K562 (cell line): ENCODE measurements around the gene IDUA. TPM values are rescaled to one million over a fixed set of nuclear protein-coding genes. Genes with fewer than 3 reads are reported as not detected.

Experiments
- ATAC-seq: fragments of 200-7000 bp; cut with Tn5 transposase; 3 replicates; pipeline ENCODE4 v1.9.1; 2020; ENCODE audit warnings: moderate library complexity
- BruUV-seq: library from RNA; stranded (reverse); fragments of 400-500 nt; replicated peaks from 2 replicates; lab custom pipeline; 2021; lab: Mats Ljungman, UMichigan
- CTCF ChIA-PET: fragments of 300-600 bp; formaldehyde crosslinking; extraction: SDS; loops from one replicate; lab custom pipeline; 2021; ENCODE audit warnings: low intra/inter-chr PET ratio; lab: Yijun Ruan, JAX
- POLR2A ChIA-PET: fragments of 300-600, 350-650 bp; sonication (Branson Sonifier 250); formaldehyde crosslinking; extraction: SDS; loops from one replicate; lab custom pipeline; 2021; ENCODE audit warnings: antibody characterized with exemption, inconsistent platforms; lab: Yijun Ruan, JAX
- DNase-seq, 4 experiments: peaks; one replicate each; pipeline versions ENCODE4 v3.0.0 to v3.0.0-alpha.2; 2011 to 2018; ENCODE audit warnings: low spot score in 3 of 4, mixed read lengths in 3 of 4; ENCODE audit errors: extremely low read depth in 1 of 4
- FAIRE-seq: peaks from 2 replicates; lab custom pipeline; 2011; peaks lifted over from hg19 to GRCh38; lab: Jason Lieb, UNC
- H2AFZ ChIP-seq: 2 replicates; pipeline ENCODE4 v1.6.0; 2011; ENCODE audit warnings: low read depth, low read length, control low read depth, inconsistent platforms
- H3K27ac ChIP-seq: fragments of 200-600 bp; 3 replicates; pipeline ENCODE4 v1.8.0; 2011; ENCODE audit warnings: low read depth, mild to moderate bottlenecking, control low read depth, inconsistent platforms, low read length, moderate library complexity, mixed read lengths; ENCODE audit errors: extremely low read depth
- H3K27me3 ChIP-seq, 2 experiments: fragments of 300-600 bp in 1 of 2; 2 replicates in 1 of 2; 3 replicates in 1 of 2; pipeline versions ENCODE4 v1.6.0 to v1.8.0; 2011; ENCODE audit warnings: inconsistent platforms in 2 of 2, low read length in 2 of 2, mild to moderate bottlenecking in 1 of 2, mixed read lengths in 1 of 2, moderate library complexity in 1 of 2; ENCODE audit not compliant: control insufficient read depth in 2 of 2, insufficient read depth in 2 of 2
- H3K36me3 ChIP-seq: fragments of 300-600 bp; 3 replicates; pipeline ENCODE4 v1.8.0; 2011; ENCODE audit warnings: mild to moderate bottlenecking, low read length, inconsistent platforms; ENCODE audit not compliant: control insufficient read depth, insufficient read depth
- H3K4me1 ChIP-seq, 2 experiments: fragments of 200-600 bp in 1 of 2; replicated peaks in 1 of 2; 2 replicates in 1 of 2; 3 replicates in 1 of 2; pipeline versions ENCODE4 v1.5.1 to v1.8.0; 2011; ENCODE audit warnings: inconsistent platforms in 2 of 2, low read length in 2 of 2, mild to moderate bottlenecking in 1 of 2, mixed read lengths in 1 of 2, moderate library complexity in 1 of 2; ENCODE audit not compliant: control insufficient read depth in 2 of 2, insufficient read depth in 2 of 2
- H3K4me2 ChIP-seq: 2 replicates; pipeline ENCODE4 v1.6.1; 2011; ENCODE audit warnings: low read length, control low read depth, inconsistent platforms, mixed read lengths; ENCODE audit not compliant: insufficient read depth
- H3K4me3 ChIP-seq: fragments of 200-600 bp; sonication (generic), shearing (Covaris generic); 2 replicates; pipeline ENCODE4 v1.5.1; 2016; ENCODE audit warnings: control low read depth, inconsistent platforms
- H3K79me2 ChIP-seq: fragments of 200-600 bp; 3 replicates; pipeline ENCODE4 v1.8.0; 2011; ENCODE audit warnings: low read length, inconsistent platforms; ENCODE audit not compliant: control insufficient read depth, insufficient read depth
- H3K9ac ChIP-seq, 2 experiments: 2 replicates each; pipeline versions ENCODE4 v1.6.0 to v1.6.1; 2011; ENCODE audit warnings: low read depth in 2 of 2, low read length in 2 of 2, control low read depth in 1 of 2, inconsistent platforms in 1 of 2, mild to moderate bottlenecking in 1 of 2, mixed read lengths in 1 of 2; ENCODE audit not compliant: insufficient read depth in 1 of 2
- H3K9me1 ChIP-seq: one replicate; pipeline ENCODE4 v1.6.0; 2011; ENCODE audit warnings: inconsistent platforms, mild to moderate bottlenecking, low read length, moderate library complexity; ENCODE audit not compliant: control insufficient read depth, insufficient read depth
- H3K9me3 ChIP-seq: replicated peaks from 2 replicates; pipeline ENCODE4 v1.5.1; 2011; ENCODE audit warnings: low read depth, low read length, inconsistent platforms; ENCODE audit not compliant: control insufficient read depth, insufficient read depth
- H4K20me1 ChIP-seq: replicated peaks from 2 replicates; pipeline ENCODE4 v1.6.1; 2011; ENCODE audit warnings: low read length, inconsistent platforms, mixed read lengths; ENCODE audit not compliant: control insufficient read depth, insufficient read depth
- CBX2 ChIP-seq: fragments of 200-600 bp; sonication (generic); IDR thresholded peaks from one replicate; pipeline ENCODE4 v1.6.1; 2012; ENCODE audit warnings: mild to moderate bottlenecking, low read length, inconsistent platforms; ENCODE audit not compliant: insufficient read depth, poor library complexity, severe bottlenecking
- NUFIP1 ChIP-seq: fragments of 450-650 bp; IDR thresholded peaks from 2 replicates; pipeline ENCODE4 v1.6.1; 2018; ENCODE audit not compliant: partially characterized antibody
- SMC3 ChIP-seq: conservative IDR thresholded peaks from 2 replicates; pipeline ENCODE4 v1.6.1; 2011; ENCODE audit warnings: low read depth, low read length, improper control_type of control experiment; ENCODE audit not compliant: insufficient read depth
- TCF7 ChIP-seq: sonication (generic); IDR thresholded peaks from 2 replicates; pipeline ENCODE4 v1.6.1; 2016; ENCODE audit warnings: antibody characterized with exemption, borderline replicate concordance
- WGBS: fragments of 100-300 bp; shearing (Covaris generic); methylation state at CpG from one replicate; pipeline ENCODE4 v1.1.6; 2016; ENCODE audit warnings: low coverage, mixed read lengths; ENCODE audit not compliant: insufficient coverage; ENCODE audit errors: missing lambda C conversion rate; 5-methylcytosine and 5-hydroxymethylcytosine counted together
- in situ Hi-C: fragments of 300-500 bp; cut with MboI; formaldehyde crosslinking; loops from 4 replicates; pipeline ENCODE4 v1.15.0; 2018; ENCODE audit warnings: inconsistent platforms, mixed read lengths
- intact Hi-C: fragments of 100-400 bp; cut with micrococcal nuclease; formaldehyde crosslinking; loops from 2 replicates; pipeline ENCODE4 v1.14.2; 2022
- polyA plus RNA-seq, 8 experiments: library from polyadenylated mRNA; depleted of rRNA in 4 of 8; stranded (reverse) in 5 of 8; unstranded in 3 of 8; fragments of >200 nt; fragmentation: Nextera tagmentation in 2 of 8; fragmentation: Illumina TruSeq in 1 of 8; extraction: Ambion mirVana in 2 of 8; extraction: Trizol in 1 of 8; gene quantifications; 2 replicates each; pipeline versions ENCODE4 v1.2.1 to v1.2.3, GENCODE V29; 2011 to 2014; ENCODE audit warnings: inconsistent platforms in 1 of 8, missing spikeins in 1 of 8
- total RNA-seq, 7 experiments: library from RNA; depleted of rRNA in 6 of 7; stranded (reverse); fragments of >200 nt in 6 of 7; fragmentation: Illumina TruSeq in 2 of 7; extraction: Trizol in 2 of 7; gene quantifications; 2 replicates each; pipeline versions ENCODE4 v1.2.1 to v1.2.3, GENCODE V29; 2011 to 2021; ENCODE audit warnings: low replicate concordance in 1 of 7

Gene IDUA
- total and polyA plus RNA-seq, 9 of the 15 experiments (the other 6 are each of a cell fraction or from before 2014, with no cell fraction given), result 0.04 to 16.1 (median 1.2) TPM

DNA sequence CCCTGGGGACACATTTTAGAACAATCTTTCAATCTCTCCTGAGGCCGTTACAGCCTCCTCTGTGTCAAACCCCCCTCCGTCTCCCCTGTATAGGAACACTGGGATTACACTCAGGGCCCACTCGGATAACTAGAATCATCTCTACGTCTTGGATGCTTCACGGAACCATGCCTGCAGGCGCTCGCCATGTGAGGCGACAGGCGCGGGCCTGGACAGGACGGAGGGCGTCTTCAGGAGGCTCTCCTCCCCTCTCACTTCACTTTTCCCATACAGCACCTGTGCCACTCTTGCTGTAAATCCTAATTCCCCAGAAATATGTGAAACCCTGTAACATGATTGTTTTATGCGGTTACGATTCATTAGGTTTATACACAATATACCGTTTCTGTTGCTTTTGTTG is 4.0 kb upstream of the IDUA start:
- FAIRE-seq (no peak), DNase-seq (no peak), ATAC-seq (no peak)
- POLR2A ChIA-PET, result no interaction called here
- no peaks in the 10 kb centered on the region for H4K20me1 ChIP-seq
- no peak overlapping the region for H2AFZ ChIP-seq
- WGBS, result 90% methylated on average over 15 of the region's 15 CpGs
- no peak overlapping the region for H3K27ac ChIP-seq
- TF ChIP-seq CBX2, result no peak
- TF ChIP-seq SMC3, result no peak
- no peak for TF ChIP-seq TCF7
- no peak for TF ChIP-seq NUFIP1
- no peaks in the 10 kb centered on the region for H3K9me1 ChIP-seq
- H3K4me2 ChIP-seq, result no peak overlapping the region
- H3K36me3 ChIP-seq, result no peaks in the 10 kb centered on the region
- in situ Hi-C loops (no loop called here), intact Hi-C loops (loop anchor here (10.0 kb wide), 2 partner anchors 218 to 298 kb away; partner anchors contain the start of gene SLC49A3)
- CTCF ChIA-PET, result no interaction called here
- peak overlapping the region in 1 of 2 experiments; percentile 74; a peak in 1 of 4 replicates for H3K9ac ChIP-seq
- peaks cover 43 to 59% of the 10 kb centered on the region in 2 experiments for H3K4me1 ChIP-seq
- no peak overlapping the region for H3K4me3 ChIP-seq
- H3K9me3 ChIP-seq, result no peaks in the 10 kb centered on the region; the same call in 1 of the 2 replicates
- no peaks in the 10 kb centered on the region for H3K27me3 ChIP-seq
- H3K79me2 ChIP-seq, result peaks cover 28% of the 10 kb centered on the region
- BruUV-seq, result no TSS peak
